HG02571 (cell line): ENCODE results near the gene LPAR1.
"Not testable (repeated sequence)": the region's sequence is repeated elsewhere in the genome, so short reads cannot be mapped to it uniquely, and the experiment has no call there.

Experiments used
- ATAC-seq: cut with Tn5 transposase; IDR thresholded peaks from one replicate; pipeline ENCODE4 v1.9.1; 2021; ENCODE audit warnings: mild to moderate bottlenecking, moderate library complexity; ENCODE audit not compliant: unreplicated experiment

The LPAR1 gene

DNA sequence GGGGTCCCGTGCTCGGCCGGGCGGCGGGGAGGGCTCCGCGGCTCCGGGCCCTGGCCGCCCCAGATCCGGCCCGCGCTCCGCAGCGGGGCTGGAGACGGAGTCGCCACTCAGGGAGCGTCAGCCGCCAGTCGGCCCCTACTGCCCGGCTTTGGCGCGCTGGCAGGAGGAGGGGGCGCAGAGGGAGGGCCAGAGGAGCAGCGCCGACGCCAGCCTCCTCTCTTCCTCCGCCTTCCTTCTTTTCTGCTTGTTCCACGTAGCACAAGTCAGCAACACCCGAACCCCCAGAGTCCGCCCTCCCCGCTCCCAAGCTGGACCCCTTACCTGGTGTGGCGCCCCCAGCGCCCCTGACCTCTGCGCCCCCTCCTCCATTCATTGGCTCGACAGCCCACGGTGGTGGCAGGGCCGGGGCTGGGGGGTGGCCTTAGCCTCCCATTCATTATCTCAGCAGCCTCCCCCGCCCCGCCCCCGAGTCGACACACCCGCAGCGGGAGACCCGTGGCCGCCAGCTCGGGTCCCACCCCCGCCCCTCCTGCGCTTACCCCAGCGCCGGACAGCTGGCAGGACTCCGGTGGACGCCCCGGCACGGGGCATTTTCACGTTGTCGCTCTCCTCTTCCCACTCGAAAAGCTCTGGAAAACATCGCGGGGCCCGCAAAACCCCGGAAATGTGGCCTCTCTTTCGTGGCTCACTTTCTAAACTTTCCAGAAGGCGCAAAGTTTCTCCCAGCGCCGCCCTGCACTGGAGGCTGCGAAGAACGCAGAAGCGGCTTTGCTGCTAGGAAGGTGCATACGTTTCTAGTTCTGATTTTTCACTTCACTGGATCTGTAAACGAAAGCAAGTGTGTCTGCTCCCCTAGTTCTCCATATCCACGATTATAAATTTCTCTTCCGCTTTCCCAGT, at the start of gene LPAR1:
Gene LPAR1, minus strand, starts transcription at position 140 of the 900 bp plus-strand sequence. CDS start 66,353 bp downstream, outside the sequence.
- ATAC-seq: no peak

DNA sequence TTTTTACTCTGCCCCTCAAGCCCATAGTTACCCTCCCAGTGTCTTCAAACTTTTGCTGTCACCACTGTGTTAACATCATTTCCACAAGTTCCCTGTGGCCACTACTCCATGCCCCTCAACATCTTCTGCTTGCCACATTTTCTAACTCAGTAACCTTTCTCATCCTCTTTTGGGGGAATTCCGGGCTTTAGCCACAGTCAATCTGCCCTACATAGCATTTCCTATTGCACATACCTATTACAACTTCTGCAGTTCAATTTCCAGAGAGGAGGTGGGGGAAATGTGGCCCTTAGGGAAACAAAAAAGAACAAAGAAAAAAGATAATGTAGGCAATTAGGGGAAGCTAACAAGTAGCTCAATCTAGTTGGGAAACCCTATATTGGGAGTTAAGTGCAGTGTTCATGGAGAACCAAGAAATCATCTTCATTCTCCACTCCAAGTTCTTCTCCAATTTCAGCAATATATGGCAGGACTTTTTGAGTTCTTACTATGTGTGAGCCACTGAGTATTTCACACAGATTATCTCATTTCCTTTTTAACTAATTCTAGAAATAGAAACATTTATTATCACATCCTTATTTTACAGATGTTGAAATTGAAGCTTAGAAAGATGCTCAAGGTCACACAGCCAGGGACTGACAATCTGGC, 40.2 kb upstream of the LPAR1 start:
- no peak for ATAC-seq

- no peak for ATAC-seq
Observed at GRCh38 chr9:111076519-111076918, 38.2 kb upstream of the LPAR1 start.

- ATAC-seq: no peak
Observed at GRCh38 chr9:111076042-111076441, 37.8 kb upstream of the LPAR1 start.

GRCh38 chr9:111074395-111074794, 36.1 kb upstream of the LPAR1 start:
- ATAC-seq: no peak

DNA sequence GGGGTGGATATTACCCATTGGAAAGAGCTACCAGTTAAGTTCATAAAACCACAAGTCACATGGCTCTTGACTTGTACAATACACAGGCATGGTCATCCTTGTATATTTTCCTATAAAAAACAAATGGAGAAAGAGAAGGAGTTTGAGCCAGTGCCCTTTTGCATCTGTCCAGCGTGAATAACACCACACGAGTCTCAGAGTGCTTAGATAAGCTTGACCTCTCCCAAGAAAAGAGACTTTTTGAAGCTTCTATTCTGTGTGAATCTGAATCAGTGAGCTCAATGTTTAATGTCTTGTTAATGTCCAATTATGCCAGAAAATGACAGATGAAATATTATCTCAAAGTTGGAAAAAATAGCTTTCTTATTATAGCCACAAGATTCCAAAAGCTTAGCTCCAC, 30.9 kb upstream of the LPAR1 start:
- no peak for ATAC-seq

DNA sequence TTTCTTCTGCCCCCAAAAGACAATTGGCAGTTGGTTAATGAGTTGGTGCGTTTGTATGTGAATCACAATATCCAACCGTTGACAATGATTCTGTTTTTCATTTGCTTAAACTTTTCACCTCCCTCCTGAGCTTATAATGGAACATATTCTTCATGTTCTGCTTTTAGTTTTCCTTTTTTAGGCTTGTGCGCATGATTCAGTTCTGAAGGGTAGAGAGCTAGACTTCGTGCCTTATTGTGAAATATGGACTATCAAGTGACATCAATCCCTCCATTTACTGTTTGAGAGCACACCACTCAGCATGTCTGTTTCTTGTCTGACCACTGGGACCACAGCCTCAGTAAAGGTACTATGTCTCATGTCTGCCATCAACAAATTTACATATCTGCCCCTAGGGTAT, 30.5 kb upstream of the LPAR1 start:
- ATAC-seq: no peak

DNA sequence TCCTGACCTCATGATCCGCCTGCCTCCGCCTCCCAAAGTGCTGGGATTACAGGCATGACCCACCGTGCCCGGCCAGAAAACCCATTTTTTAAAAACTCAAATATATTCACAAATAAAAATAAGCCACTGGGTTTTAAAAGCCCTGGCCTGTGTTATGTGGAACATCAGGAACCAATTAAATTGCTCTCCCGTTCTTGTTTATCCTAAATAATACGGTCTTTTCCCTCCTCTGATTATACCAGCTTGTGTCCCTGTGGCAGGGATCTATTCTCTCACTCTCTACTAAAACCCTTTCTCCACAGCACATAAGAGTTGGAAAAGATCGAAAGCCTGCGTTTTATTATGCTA, 30.1 kb upstream of the LPAR1 start:
- no peak for ATAC-seq

DNA sequence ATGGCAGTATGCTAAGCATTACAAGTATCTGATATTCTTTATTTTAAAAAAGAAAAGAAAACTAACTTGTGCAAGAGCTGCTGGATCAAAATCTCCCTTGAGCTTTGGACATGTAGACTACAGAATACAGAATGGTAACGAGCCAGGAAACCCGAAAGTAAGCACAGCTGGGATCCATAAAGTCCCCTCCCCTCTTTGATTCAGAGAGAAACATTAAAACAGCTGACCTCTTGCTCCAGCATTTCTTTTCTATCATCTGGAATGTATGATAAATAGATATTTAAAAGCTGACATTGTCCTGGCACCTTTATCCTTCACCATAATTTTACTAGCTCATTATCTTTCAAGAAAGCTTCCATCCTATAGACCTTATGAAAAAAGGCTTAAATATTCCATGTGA, 28.2 kb upstream of the LPAR1 start:
- ATAC-seq: no peak

- no peak for ATAC-seq
Observed at GRCh38 chr9:111065414-111065813, 27.1 kb upstream of the LPAR1 start.

GRCh38 chr9:111064160-111064837, 26.0 kb upstream of the LPAR1 start:
- no peak for ATAC-seq

DNA sequence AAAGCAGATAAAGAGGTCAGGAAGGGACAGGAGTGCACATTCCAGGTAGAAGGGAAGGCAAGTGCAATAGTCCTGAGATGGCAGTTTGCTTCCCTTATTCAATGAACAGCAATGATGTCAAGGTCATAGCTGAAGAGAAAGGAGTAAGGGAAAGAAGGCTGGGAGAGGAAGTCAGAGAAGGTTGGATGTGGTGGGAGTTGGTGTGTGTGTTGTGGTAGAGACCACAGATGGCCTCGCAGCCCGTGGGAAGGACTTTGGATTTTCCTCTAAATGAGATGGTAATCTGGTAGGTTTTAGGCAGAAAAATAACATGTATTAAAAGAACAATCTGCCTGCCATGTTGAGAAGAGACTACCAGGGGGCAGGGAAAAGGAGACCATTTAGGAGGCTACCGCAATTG, 25.1 kb upstream of the LPAR1 start:
- no peak for ATAC-seq

- ATAC-seq: no peak
Observed at GRCh38 chr9:111058166-111058565, 19.9 kb upstream of the LPAR1 start.

DNA sequence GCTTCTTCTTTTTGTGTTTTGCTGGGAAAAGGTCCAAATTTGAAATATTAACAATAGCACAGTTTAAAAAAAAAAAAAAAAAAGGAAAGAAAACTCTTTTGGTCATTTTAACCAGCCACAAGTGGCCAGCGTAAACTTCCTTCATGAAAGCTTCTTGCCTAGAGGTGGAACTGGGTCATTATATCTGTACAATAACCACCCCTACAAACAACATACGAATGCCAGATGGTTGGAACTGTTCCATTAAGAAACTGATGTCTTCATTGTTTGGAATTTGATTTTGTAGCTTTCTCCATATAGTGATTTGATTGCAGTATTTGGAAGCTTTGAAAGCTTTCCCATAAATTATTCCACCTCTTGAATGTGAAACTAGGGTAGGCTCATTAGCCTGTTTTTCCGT, 18.3 kb upstream of the LPAR1 start:
- no peak for ATAC-seq

GRCh38 chr9:111052791-111053190, 14.5 kb upstream of the LPAR1 start:
- ATAC-seq: no peak

- ATAC-seq: no peak
Observed at GRCh38 chr9:111051400-111051799, 13.1 kb upstream of the LPAR1 start.

- no peak for ATAC-seq
Observed at GRCh38 chr9:111050819-111051218, 12.5 kb upstream of the LPAR1 start.

GRCh38 chr9:111047287-111047686, 9.0 kb upstream of the LPAR1 start:
- ATAC-seq: not testable (repeated sequence)

GRCh38 chr9:111041902-111042301, 3.6 kb upstream of the LPAR1 start:
- no peak for ATAC-seq

DNA sequence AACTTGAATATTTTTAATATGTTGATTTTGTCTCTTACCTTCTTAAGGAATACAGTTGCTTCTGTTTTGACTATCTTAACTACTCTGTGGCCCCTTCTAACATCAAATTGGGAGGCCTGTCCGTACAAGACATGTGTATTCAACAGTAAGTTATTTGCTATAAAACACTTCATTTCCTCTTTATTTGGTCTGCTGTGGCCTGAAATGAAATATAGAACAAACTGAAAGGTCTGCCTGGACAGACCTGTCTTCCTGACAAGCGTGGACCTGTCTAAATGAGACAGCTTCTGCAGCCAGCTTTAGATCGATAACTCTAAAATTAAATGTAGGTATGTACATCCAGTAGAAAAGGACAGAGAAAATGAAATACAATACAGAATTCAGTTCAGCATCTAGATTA, 2.2 kb upstream of the LPAR1 start:
- ATAC-seq: no peak

GRCh38 chr9:111039231-111039906, 1.1 kb upstream of the LPAR1 start:
- ATAC-seq: no peak
